HL-60 (cell line): ENCODE measurements around the gene CAPN8.

Source experiments
- CTCF ChIP-seq: IDR thresholded peaks from one replicate; pipeline ENCODE4 v1.5.1; 2011; ENCODE audit warnings: low read length, control low read depth, inconsistent platforms; ENCODE audit not compliant: insufficient read depth
- GABPA ChIP-seq: IDR thresholded peaks from 2 replicates; pipeline ENCODE4 v1.6.1; 2012; ENCODE audit warnings: low read depth
- POLR2AphosphoS5 ChIP-seq: IDR thresholded peaks from 2 replicates; pipeline ENCODE4 v1.6.1; 2012; ENCODE audit warnings: low read depth
- REST ChIP-seq: IDR thresholded peaks from 2 replicates; pipeline ENCODE4 v1.6.1; 2012; ENCODE audit warnings: low read depth; ENCODE audit not compliant: insufficient replicate concordance
- SPI1 ChIP-seq: IDR thresholded peaks from 2 replicates; pipeline ENCODE4 v1.6.1; 2012; ENCODE audit warnings: low read depth, mild to moderate bottlenecking, borderline replicate concordance

- TF ChIP-seq CTCF, result no peak
- TF ChIP-seq POLR2AphosphoS5, result no peak
- TF ChIP-seq SPI1, result no peak
- no peak for TF ChIP-seq REST
- no peak for TF ChIP-seq GABPA
Measured at GRCh38 chr1:223521150-223521549, 144.4 kb downstream of the CAPN8 start.
